ENCODE data around the gene PTAFR.
"Not testable (repeated sequence)": the region's sequence is repeated elsewhere in the genome, so short reads cannot be mapped to it uniquely, and the experiment has no call there.

The PTAFR gene

DNA sequence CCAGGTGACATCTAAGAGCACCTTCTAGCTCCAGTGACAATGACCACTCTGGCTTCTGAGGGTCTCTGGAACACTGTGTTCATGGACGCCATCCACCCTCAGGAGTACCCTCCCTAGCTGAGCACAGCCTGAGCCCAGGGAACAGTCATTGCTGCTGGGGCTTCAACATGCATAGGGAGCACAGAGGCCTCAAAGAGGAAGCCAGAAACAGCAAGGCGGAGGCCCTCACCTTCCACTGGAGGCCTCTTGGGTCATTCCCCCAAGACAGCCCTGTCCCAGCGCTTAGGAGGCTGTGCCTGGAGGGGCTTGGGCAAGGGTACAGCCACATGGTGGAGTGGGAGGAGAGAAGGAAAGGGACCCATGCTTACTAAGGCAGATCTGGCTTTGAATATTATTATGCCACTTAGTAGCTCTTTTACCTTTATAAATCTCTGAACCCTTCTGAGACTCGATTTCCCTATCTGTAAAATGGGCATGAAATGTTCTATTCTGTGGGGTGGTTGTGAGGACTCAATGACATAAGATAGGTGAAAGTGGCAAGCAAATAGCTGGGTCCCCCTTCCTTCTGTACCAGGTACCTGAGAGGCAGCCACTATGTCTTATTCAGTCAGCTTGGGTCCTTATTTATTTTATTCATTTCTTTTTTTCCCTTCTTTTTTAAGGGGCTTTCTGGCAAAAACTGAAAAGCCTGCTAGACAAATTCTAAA, 32.8 kb downstream of the PTAFR start:
- no peak for DNase-seq

DNA sequence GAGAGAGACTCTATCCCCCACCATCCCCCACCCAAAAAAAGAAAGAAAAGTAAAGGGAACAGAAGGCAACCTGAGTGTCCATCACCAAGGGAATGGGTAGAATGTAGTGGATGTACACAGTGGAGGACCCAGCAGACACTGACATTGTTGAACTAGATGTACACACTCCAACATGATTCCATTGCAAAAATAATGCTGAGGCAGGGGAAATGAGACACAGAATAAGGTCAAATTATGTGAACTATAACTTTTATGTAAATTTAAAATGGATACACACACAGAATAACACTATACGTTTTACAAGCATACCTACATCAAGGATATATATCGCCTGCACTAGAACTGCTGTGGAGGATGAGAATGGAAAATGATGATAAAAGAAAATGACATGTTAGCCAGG, 34.8 kb downstream of the PTAFR start:
- DNase-seq: no peak

DNA sequence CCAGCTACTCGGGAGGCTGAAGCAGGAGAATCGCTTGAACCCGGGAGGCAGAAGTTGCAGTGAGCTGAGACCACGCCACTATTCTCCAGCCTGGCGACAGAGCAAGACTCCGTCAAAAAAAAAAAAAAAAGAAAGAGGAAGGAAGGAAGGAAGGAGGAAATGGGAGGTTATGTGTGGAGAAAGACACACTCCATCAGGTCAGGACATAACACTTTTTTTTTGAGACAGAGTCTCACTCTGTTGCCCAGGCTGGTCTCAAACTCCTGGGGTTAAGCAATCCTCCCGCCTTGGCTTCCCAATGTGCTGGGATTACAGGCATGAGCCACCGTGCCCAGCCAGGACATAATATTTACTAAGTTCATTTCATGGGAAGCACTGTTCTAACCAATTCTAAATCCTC, 36.6 kb downstream of the PTAFR start:
- DNase-seq: not testable (repeated sequence)

DNA sequence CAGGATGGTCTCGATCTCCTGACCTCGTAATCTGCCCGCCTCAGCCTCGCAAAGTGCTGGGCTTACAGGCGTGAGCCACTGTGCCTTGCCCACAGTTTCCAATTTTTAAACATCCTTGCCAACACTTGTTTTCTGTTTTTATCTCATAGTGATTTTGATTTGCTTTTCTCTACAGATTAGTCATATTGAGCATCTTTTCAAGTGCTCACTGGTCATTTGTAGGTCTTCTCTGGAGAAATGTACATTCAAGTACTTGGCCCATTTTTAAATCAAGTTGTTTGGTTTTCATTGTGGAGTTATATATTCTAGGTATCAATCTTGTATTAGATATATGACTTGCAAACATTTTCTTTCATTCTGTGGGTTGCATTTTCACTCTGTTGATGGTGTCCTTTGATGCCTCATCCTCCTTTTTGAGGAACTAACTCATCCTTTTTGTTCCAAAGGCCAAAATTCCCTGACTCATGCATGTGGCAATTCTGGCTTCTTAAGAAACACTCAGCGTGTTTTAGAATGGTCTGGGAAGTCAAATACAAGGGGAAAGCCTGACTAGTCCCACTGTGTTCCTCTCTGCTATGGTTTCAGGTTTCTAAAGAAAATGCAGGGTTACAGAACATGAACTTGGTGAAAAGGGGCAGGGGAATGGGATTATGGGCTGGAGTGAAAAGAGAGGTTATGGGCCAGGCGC, 37.3 kb downstream of the PTAFR start:
- DNase-seq: no peak

DNA sequence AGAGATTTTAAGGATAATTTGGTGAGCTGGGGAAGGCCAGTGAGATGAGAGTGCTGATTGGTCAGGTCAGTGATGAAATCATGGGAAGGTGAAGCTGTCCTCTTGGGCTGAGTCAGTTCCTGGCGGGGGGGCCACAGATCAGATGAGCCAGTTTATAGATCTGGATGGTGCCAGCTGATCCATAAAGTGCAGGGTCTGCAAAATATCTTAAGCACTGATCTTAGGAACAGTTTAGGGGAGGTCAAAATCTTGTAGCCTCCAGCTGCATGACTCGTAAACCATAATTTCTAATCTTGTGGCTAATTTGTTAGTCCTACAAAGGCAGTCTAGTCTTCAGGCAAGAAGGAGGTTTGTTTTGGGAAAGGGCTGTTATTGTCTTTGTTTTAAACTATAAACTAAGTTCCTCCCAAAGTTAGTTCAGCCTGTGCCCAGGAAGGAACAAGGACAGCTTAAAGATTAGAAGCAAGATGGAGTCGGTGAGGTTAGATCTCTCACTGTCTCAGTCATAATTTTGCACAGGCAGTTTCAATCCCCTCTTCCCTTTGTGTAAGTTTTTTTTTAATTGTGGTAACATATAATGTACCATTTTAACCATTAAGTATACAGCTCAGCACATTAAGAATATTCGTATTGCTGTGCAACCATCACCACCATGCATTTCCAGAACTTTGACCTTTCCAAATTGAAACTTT, 39.4 kb downstream of the PTAFR start:
- DNase-seq: no peak

DNA sequence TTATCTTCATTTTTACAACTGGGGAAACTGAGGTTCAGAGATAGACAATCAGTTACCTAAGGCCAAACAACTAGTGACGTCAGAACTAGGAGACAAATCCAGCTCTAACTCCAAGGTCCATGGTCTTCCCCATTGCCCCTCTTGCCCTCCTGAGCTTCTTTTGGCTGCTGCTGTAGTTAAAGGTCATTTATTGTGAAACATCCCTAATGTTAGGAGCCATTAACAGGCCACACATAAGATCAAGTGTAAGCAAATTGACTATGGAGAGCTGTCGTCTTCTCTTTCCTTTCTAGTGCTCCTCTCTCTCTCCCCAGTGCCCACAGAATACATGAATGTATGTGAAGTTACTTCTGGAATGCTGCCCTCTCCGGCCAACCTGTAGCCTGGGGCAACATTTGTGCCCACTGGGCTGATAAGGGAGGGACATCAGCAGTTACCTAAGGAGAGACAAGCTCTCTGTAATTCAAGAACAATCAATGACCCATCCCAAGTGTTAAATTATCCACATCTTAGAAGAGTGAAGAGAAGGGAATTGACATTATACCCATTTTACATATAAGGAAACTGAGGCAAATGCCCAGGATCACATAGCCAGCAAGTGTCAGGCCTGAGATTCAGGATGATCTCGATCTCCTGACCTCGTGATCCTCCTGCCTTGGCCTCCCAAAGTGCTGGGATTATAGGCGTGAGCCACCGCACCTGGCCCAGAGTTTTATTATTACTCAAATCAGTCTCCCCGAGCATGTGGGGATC, 40.1 kb downstream of the PTAFR start:
- no peak for DNase-seq

DNA sequence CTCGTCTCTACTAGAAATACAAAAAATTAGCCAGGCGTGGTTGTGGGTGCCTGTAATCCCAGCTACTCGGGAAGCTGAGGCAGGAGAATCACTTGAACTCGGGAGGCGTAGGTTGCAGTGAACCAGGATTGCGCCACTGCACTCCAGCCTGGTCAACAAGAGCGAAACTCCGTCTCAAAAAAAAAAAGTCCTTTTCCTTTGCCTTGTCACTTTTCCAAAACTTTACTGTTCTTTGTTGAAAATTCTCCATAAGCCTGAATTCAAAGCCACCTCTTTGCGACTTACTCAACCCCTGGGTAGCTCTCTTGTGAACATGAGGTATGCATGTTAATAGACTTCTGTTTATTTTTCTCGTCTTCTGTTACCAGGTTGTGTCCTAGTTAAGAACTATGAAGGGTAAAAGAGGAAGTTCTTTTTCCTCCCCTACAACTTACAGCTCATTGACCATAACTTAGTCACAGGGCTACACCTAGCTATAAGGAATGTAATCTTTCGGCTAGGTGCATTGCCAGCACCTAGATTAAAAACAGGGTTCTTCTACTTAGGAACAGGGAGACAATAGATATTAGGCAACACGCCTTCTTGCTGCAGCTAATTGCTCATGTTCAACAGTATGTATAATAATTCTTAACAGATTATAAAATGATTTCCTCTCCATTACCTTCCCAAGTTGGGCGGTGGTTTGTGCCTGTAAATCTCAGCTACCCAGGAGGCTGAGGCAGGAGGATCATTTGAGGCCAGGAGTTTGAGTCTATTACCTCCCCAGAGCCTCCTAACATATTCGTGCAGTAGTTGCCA, 40.9 kb downstream of the PTAFR start:
- no peak for DNase-seq

DNA sequence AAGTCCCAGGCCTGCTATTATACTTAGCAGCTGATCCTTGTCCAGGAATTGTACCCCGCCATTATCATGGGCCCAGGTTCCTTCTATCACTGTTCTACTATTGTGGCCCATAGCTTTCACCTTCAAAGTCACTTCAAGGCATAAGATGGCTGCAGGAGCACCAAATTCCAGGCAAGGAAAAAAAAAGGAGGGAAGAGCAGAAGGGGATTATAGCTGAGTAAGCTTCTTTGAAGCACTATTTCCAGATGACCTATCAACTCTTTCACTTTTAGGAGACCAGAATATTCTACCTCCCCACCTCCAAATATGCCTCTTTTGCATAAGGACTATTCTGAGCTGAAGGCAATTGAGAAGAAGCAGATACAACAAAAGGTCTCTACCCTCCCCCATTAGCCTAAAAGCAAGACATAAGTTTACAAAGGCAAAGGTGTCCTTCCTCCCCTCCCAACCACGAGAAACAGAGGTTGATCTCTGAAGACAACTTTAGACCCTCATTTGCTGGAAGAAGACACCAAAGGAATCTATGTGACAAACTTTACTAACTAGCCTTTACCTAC, 41.8 kb downstream of the PTAFR start:
- no peak for DNase-seq

DNA sequence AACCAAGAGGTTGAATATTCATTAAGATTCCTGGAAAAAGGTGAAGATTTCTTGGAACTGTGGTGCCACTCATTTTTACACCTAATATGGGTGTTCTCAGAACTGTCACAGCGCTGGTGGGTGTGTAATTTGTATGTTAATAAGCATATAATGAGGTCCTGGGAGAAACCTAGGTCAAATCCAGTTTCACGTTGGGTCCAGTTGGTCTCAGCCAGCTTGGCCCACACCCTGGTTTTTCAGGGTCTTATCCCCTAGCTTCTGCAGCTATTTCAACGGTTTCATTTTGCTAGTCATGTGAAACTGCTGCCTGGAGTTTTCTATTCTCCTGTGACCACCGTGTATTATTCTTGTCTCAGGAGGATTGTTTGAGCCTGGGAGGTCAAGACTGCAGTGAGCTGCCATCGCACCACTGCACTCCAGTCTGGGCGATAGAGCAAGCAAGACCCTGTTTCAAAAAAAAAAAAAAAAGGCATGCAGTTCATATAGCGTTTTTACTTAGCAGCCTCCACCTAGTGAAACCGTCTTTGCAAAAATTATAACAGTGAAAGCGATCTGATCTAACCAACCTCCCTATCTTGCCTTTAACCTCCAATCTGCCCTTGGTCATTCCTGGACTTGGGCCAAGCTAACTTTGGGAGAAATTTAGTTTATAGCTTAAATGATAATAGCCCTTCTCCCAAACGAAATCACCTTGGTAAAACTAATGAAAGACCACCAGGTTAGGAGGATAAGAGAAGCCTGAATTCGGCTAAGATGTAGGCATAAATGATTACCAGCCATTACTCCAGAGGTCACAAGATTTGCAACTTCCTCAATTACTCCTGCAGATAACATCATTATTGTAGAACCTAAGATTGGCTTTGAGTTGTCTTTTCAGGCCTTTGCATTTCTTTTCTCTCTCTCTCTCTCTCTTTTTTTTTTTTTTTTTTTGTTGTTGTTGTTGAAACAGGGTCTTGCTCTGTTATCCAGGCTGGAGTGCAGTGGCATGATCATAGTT, 44.0 kb downstream of the PTAFR start:
- no peak for DNase-seq

DNA sequence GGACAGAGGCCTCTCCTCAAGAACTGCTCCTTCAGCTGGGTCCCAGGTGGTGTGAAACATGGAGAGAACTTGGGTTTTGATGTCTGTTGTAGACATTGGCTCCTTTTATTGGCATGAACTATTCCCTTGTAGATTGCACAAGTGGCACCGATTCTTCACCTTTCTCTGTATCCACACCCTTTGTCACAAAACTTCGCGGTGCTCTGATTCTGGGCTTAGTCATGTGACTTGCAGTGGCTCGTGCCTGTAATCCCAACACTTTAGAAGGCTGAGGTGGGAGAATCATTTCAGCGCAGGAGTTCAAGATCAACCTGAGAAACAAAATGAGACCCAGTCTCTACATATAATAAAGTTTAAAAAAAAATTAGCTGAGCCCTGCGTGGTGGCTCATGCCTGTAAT, 45.6 kb downstream of the PTAFR start:
- no peak for DNase-seq

DNA sequence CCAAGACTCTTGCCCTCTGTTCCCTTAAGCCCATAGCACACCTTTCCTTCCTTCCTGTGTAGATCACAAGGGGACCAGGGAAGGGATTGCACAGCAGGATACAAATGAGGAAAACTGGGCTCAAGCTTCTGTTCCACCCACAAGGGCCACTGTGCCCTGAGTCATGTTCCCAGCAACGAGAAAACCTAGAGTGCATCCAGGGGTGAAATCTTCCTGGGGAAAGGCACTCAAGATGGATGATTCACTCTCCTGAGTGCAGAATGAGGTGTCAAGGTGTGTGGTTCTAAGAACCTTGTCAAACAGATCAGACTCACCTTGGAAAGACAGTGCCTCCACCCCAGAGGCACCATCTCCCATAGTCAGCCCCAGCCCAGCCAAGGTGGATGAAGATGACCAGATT, 47.3 kb downstream of the PTAFR start:
- no peak for DNase-seq

DNA sequence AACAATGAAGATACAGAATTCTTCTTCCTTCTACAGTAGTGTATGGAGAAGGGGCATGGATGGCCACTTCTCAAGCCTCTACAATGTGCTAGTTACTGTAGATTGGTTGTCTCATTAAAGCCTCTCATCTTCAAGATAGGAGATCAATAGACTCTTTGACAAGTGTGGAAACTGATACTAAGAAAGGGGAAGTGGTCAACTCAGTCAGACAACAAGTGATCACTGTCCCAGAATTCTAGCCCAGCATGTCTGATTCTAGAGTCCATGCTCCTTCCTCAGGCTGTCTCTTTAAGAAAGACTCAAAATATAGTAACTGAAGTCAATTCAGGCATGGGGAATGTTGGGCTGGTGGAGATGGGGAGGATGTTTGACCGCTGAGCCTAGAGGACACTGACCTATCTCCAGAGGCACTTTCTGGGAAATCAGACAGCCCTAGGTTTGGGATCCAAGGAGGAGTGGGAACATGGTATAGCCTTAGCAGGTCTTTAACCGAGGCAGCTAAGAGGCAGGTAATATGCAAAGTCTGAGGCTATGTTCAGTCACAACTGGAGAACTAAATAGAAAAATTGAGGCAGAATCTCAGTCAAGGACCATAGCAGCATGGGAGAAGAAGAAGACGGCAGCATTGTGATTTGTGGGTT, 48.8 kb downstream of the PTAFR start:
- DNase-seq: no peak

DNA sequence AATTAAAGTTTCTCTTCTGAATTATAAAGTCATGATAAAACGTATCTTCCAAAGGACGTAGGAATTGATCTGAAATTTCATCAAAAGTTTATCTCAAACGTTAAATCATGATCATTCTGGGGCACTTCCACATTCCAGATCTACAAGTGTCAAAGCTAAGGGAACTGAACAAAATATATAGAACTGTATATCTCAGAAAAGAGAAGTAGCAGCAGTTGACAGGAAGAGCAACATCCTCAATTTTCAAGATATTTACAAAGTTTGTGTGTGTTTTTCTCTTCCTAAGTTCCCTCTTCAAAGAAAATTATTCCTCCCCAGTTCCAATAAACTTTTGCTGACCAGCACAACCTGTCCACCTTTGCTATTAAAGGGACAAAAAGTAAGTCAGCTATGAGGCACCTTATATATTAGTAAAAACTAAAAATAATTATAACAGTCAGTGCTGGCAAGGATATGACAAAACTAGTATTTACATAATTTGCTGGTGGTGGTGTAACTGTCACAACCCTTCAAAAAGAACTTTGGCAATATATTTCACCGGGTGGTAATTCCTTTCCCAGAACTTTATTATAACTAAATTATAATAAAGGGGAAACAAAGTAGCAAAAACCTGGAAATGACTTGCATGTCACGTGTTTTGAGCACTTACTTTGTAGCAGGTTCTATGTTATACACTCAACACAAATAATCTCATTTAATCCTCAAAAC, 49.6 kb downstream of the PTAFR start:
- DNase-seq: no peak

DNA sequence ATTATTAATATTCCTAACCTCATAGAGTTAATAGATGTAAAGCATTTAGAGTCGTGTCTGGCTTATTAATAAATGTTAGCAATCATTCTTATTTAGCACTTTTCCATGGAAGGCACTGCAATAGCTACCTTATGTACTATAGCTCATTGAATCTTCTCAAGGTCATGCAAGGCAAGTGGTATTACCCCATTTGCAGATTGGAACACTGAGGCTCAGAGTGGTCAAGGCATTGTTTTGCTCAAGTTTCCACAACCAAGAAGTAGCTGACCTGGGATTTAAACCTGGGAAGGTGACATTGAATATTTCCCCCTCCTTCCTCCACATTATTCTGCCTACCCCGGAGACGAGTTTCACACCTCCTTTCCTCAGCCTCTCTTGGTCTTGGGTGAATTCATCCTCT, 50.3 kb downstream of the PTAFR start:
- no peak for DNase-seq

DNA sequence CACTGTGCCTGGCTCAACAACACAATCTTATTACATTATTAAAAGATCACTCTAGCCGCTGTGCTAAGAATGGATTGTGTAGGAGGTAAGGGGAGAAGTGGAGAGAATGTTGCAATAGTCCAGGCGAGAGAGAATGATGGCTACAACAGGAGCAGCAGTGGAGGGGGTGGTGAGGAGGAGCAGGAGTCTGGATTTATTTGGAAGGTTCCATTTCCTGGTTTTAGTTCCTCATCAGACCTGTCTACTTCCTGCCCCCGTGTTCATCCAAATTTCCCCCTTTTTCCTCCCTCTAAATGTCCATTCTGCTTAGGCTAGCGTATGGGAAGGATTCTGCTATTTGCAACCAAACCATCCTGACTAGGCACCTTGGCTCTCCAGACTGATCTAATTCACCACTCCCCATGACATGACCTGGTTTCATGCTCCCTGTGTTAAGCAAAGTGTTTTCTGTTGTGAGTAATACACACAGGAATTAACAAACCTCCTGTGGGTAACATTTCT, 53.0 kb downstream of the PTAFR start:
- DNase-seq: no peak

DNA sequence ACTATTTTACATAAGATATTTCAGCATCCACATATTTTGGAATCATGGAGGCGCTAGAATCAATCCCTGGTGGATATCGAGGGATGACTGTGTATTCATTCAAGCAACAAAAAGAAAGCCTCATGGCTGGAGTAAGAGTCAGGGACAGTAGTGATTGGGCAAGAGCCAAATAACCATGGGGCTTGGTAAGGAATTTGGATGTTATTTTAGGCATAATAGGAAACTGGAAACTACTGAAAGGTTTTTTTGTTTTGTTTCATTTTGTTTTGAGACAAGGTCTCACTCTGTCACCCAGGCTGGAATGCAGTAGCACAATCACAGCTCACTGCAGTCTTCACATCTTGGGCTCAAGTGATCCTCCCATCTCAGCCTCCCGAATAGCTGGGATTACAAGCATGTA, 54.3 kb downstream of the PTAFR start:
- no peak for DNase-seq

DNA sequence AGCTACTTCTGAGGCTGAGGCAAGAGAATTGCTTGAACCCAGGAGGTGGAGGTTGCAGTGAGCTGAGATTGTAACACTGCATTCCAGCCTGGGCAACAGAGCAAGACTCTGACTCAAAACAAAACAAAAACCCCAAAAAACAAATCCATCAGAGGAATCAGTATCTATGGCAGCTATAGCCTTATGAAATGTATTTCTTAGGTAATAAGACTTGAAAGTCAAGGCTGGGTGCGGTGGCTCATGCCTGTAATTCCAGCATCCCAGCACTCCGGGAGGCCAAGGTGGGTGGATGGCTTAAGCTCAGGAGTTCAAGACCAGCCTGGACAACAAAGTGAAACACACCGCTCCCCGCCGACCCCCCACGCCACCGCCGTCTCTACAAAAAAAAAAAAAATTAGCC, 56.9 kb downstream of the PTAFR start:
- no peak for DNase-seq

DNA sequence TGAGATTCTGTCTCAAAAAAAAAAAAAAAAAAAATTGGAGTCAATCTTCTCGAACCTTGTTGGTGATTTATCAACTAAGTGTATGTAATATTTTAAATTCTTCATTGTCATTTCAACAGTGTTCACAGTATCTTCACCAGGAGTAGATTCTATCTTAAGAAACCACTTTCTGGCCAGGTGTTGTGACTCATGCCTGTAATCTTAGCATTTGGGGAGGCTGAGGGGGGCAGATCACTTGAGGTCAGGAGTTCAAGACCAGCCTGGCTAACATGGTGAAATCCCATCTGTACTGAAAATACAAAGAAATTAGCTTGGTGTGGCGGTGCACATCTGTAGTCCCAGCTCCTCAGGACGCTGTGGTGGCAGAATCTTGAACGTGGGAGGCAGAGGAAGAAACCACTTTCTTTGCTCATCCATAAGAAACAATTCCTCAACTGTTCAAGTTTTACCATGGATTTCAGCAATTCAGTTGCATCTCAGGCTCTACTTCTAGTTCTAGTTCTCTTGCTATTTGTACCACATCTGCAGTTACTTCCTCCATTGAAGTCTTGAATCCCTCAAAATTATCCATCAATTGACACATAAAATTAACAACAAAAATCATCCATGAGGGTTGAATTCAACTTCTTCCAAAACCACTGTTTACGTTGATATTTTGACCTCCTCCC, 57.7 kb downstream of the PTAFR start:
- no peak for DNase-seq

DNA sequence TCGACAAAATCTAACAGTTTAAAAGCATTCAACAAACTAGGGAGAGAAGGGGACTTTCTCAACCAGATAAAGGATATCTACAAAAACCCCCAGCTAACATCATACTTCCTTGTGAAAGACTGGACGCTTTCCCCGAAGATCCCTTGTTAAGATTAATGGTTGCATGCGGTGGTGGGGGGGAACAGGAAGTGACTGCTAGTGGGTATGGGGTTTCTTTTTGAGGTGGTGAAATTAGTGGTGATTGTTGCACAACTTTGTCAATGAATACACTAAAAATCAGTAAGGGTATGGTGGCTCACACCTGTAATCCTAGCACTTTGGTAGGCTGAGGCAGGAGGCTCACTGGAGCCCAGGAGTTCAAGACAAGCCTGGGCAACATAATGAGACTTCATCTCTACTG, 61.2 kb downstream of the PTAFR start:
- DNase-seq: no peak

Measured in cortex of kidney (tissue), 1 donor.